Mesendoderm (in vitro differentiated cells): Measurements from ENCODE around the gene UGT1A1.

Experiments
- DNase-seq: peaks from one replicate; pipeline ENCODE4 v3.0.0; 2013
- H2AK5ac ChIP-seq: 2 replicates; pipeline ENCODE4 v1.6.1; 2013; ENCODE audit warnings: low read length, inconsistent platforms
- H2BK120ac ChIP-seq: 2 replicates; pipeline ENCODE4 v1.6.1; 2013; ENCODE audit warnings: low read depth, mild to moderate bottlenecking, low read length, moderate library complexity, mixed read lengths
- H2BK15ac ChIP-seq: replicated peaks from 2 replicates; pipeline ENCODE4 v1.6.1; 2013; ENCODE audit warnings: low read depth, mild to moderate bottlenecking, moderate library complexity
- H2BK5ac ChIP-seq: 2 replicates; pipeline ENCODE4 v1.6.1; 2013; ENCODE audit warnings: low read length, inconsistent platforms
- H3K18ac ChIP-seq: 2 replicates; pipeline ENCODE4 v1.6.1; 2013; ENCODE audit warnings: mild to moderate bottlenecking, low read length, mixed read lengths
- H3K23ac ChIP-seq: one replicate; pipeline ENCODE4 v1.6.1; 2013; ENCODE audit warnings: low read length
- H3K27ac ChIP-seq: 2 replicates; pipeline ENCODE4 v1.5.1; 2013; ENCODE audit warnings: low read depth, mild to moderate bottlenecking, inconsistent platforms, low read length, moderate library complexity
- H3K27me3 ChIP-seq: 2 replicates; pipeline ENCODE4 v1.6.1; 2013; ENCODE audit warnings: low read length, control low read depth, mild to moderate bottlenecking, inconsistent platforms; ENCODE audit not compliant: insufficient read depth, poor library complexity
- H3K36me3 ChIP-seq: 2 replicates; pipeline ENCODE4 v1.6.1; 2013; ENCODE audit warnings: low read length, inconsistent platforms; ENCODE audit not compliant: control insufficient read depth, insufficient read depth
- H3K4ac ChIP-seq: one replicate; pipeline ENCODE4 v1.6.1; 2013; ENCODE audit warnings: low read depth, mild to moderate bottlenecking, low read length, moderate library complexity
- H3K4me1 ChIP-seq: 2 replicates; pipeline ENCODE4 v1.6.1; 2013; ENCODE audit warnings: low read depth, low read length, inconsistent platforms; ENCODE audit not compliant: control insufficient read depth
- H3K4me2 ChIP-seq: 2 replicates; pipeline ENCODE4 v1.6.1; 2013; ENCODE audit warnings: low read length
- H3K4me3 ChIP-seq: 2 replicates; pipeline ENCODE4 v1.5.1; 2013; ENCODE audit warnings: mild to moderate bottlenecking, low read length
- H3K56ac ChIP-seq: one replicate; pipeline ENCODE4 v1.6.1; 2013; ENCODE audit warnings: low read length
- H3K79me1 ChIP-seq: 2 replicates; pipeline ENCODE4 v1.6.1; 2013; ENCODE audit warnings: low read length, inconsistent platforms
- H3K79me2 ChIP-seq: 2 replicates; pipeline ENCODE4 v1.6.1; 2013; ENCODE audit warnings: mild to moderate bottlenecking, low read length; ENCODE audit not compliant: control insufficient read depth, insufficient read depth
- H3K9ac ChIP-seq: 2 replicates; pipeline ENCODE4 v1.6.1; 2013; ENCODE audit warnings: low read length, inconsistent platforms
- H4K5ac ChIP-seq: one replicate; pipeline ENCODE4 v1.6.1; 2013; ENCODE audit warnings: low read length
- H4K8ac ChIP-seq: one replicate; pipeline ENCODE4 v1.6.1; 2013; ENCODE audit warnings: low read depth, mild to moderate bottlenecking, control low read depth, low read length, moderate library complexity
- WGBS: extraction: QIAGEN DNeasy Blood & Tissue Kit; methylation state at CpG from one replicate; pipeline ENCODE4 v1.1.7; 2013; ENCODE audit warnings: low lambda C conversion rate, missing lambda C conversion rate; ENCODE audit not compliant: insufficient coverage; ENCODE audit errors: extremely low coverage; 5-methylcytosine and 5-hydroxymethylcytosine counted together

Gene UGT1A1

DNA sequence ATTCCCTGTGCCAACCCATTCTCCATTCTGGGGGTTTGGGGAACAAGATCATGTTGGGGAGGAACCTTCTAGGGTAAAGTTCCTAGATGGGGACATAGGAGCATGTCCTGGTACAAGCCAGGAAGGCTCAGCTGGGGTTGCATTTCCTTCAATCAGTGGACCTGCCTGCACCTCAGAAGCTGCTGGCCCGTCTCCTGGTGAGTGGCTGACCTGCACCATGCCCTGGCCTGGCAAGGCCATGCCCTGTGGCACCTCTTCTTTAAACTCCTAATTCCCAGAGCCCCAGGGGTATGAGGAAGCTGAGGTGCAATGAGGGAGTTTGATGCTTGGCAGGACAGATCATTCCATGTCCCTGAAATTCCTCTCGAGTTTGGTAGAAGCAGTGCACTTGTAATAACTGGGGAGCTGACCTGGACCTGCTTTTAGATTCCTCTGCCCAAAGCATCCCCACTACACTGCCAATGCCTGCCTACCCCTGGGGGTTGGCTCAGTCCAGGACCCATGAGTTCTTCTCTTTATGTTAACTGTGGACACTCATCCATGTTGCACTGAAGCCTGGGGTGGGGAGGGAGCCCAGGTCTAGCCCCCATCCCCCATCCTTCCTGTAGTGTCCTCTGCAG is 43.3 kb downstream of the UGT1A1 start:
- no peak overlapping the region for H3K4ac ChIP-seq
- H3K4me2 ChIP-seq: no peak overlapping the region
- H4K5ac ChIP-seq: no peak overlapping the region
- H3K23ac ChIP-seq: no peak overlapping the region
- no peak overlapping the region for H3K56ac ChIP-seq
- no peaks in the 10 kb centered on the region for H3K79me1 ChIP-seq
- no peaks in the 10 kb centered on the region for H3K4me1 ChIP-seq
- H3K18ac ChIP-seq: no peak overlapping the region
- H2BK5ac ChIP-seq: no peak overlapping the region
- DNase-seq: no peak
- no peaks in the 10 kb centered on the region for H3K79me2 ChIP-seq
- no peak overlapping the region for H3K4me3 ChIP-seq
- H2BK120ac ChIP-seq: no peak overlapping the region
- no peak overlapping the region for H3K9ac ChIP-seq
- H2BK15ac ChIP-seq: no peak overlapping the region
- H4K8ac ChIP-seq: no peak overlapping the region
- no peak overlapping the region for H3K27ac ChIP-seq
- H2AK5ac ChIP-seq: no peak overlapping the region
- H3K36me3 ChIP-seq: no peaks in the 10 kb centered on the region
- no CpG with 5 or more reads among the region's 2 CpGs for WGBS
- H3K27me3 ChIP-seq: no peaks in the 10 kb centered on the region

DNA sequence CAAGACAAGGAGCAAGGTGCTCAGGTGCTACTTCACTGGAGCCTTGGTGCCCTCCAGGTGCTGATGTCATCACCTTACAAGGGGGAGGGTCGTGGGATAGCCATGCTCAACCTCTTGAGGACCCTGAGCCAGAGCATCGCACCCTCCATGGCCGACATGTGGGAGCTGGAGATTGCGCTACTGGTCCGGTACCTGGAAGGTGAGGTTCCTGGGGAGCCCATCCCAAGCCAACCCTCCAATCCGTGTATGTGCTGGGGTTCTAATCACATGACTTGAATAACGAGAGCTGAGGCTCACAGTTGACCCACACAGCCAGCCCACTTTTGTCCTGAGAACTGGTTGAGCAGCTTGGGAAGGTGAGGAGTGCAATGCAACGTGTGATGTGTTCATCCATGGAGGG is 43.9 kb downstream of the UGT1A1 start:
- Histone ChIP-seq H3K4me1 (no peaks in the 10 kb centered on the region), H3K79me1 (no peaks in the 10 kb centered on the region), H2BK15ac (no peak overlapping the region), H3K27me3 (no peaks in the 10 kb centered on the region), H3K9ac (no peak overlapping the region), H3K79me2 (no peaks in the 10 kb centered on the region), H3K4me2 (no peak overlapping the region), H4K8ac (no peak overlapping the region), H2BK5ac (no peak overlapping the region), H3K4me3 (no peak overlapping the region), H3K4ac (no peak overlapping the region), H3K36me3 (no peaks in the 10 kb centered on the region), H2BK120ac (no peak overlapping the region), H2AK5ac (no peak overlapping the region), H4K5ac (no peak overlapping the region), H3K56ac (no peak overlapping the region), H3K18ac (no peak overlapping the region), H3K27ac (no peak overlapping the region), H3K23ac (no peak overlapping the region)
- WGBS: no CpG with 5 or more reads among the region's 8 CpGs
- DNase-seq: no peak

DNA sequence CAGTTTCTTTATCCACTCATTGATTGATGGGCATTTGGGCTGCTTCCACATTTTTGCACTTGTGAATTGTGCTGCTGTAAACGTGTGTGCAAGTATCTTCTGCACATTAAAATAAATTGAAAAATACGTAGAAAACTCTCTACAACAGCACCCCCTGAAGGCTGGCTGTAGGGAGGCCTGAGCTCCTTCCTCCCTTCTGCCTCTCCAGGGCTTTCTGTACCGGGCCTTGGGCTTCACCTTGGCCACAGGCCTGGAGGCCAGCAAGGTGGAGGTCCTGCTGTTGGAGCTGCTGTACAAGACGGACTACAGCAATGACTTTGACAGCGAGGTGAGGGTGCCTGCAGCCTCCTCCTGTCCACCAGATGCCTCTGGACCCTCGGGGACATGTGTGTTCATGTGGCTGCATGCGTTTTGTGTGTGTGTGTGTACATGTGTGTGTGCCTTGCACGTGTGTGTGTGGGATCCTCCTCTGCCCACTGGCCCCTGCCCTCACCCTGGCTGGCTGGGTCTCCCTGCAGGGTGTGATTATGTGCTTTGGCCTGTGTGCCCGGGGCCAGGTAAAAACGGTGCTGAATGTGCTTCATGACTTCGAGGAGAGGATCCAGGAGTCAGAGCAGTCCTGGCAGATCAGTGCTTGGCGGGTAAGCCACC is 47.3 kb downstream of the UGT1A1 start:
- Histone ChIP-seq H4K8ac (no peak overlapping the region), H2BK120ac (no peak overlapping the region), H3K4me2 (no peak overlapping the region), H3K4ac (no peak overlapping the region), H2BK5ac (no peak overlapping the region), H2BK15ac (no peak overlapping the region), H3K9ac (no peak overlapping the region), H3K18ac (no peak overlapping the region), H3K79me2 (no peaks in the 10 kb centered on the region), H3K56ac (no peak overlapping the region), H3K79me1 (no peaks in the 10 kb centered on the region), H3K27ac (no peak overlapping the region), H3K4me3 (no peak overlapping the region), H3K36me3 (no peaks in the 10 kb centered on the region), H3K27me3 (no peaks in the 10 kb centered on the region), H2AK5ac (no peak overlapping the region), H3K23ac (no peak overlapping the region), H4K5ac (no peak overlapping the region), H3K4me1 (no peaks in the 10 kb centered on the region)
- DNase-seq: no peak
- no CpG with 5 or more reads among the region's 12 CpGs for WGBS

DNA sequence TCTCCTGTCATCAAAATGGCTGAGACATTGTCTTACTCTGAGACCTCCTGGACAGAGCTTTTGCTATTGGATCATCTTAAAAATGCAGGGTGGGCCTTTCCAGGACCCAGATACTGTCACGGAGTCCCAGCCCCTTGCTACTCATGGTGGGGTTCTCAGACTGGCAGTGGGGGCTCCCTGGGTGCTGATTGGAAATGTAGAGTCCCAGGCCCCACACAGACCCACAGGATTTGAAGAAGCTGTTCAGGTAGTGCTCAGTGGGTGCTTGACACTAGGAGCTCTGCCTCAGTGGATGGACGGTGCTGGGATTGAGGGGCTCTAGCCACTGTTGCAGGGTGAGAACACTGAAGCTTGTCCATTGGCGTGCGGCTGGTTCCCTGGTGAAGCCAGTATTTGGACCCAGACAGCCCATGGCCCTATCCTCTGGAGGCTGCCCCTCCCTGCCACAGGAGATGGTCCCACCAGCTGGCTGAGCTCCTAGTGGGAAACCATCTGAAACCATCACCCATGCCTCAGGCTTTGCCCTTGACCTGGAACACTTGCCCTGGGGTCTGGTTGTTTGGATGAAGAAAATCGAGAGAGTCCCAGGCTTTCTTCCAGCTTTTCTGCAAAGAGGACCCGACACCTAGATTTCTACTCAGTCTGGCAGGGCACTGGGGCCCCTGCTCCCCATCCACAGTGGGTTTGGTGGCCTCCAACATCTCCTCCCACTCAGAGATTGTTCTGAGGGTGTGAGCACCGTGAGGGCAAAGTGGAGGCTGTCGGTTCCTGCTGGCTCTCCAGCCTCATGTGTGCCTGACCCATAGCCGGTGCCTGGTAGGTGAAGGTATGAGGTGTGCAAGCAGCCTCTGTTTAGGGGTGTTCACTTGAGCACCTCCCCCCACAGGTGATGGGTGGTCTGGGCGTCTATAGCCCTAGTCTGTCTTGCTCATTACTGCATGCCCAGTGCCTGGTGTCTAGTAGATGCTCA is 48.2 kb downstream of the UGT1A1 start:
- H3K23ac ChIP-seq: no peak overlapping the region
- H2AK5ac ChIP-seq: no peak overlapping the region
- DNase-seq: no peak
- no peak overlapping the region for H3K18ac ChIP-seq
- no peak overlapping the region for H2BK120ac ChIP-seq
- no peak overlapping the region for H3K27ac ChIP-seq
- no CpG with 5 or more reads among the region's 10 CpGs for WGBS
- no peak overlapping the region for H3K4me2 ChIP-seq
- H3K9ac ChIP-seq: no peak overlapping the region
- H3K79me2 ChIP-seq: no peaks in the 10 kb centered on the region
- no peak overlapping the region for H3K56ac ChIP-seq
- no peaks in the 10 kb centered on the region for H3K36me3 ChIP-seq
- H2BK15ac ChIP-seq: no peak overlapping the region
- H3K4me1 ChIP-seq: no peaks in the 10 kb centered on the region
- no peaks in the 10 kb centered on the region for H3K27me3 ChIP-seq
- H4K8ac ChIP-seq: no peak overlapping the region
- H3K79me1 ChIP-seq: no peaks in the 10 kb centered on the region
- H4K5ac ChIP-seq: no peak overlapping the region
- H3K4me3 ChIP-seq: no peak overlapping the region
- H2BK5ac ChIP-seq: no peak overlapping the region
- H3K4ac ChIP-seq: no peak overlapping the region

DNA sequence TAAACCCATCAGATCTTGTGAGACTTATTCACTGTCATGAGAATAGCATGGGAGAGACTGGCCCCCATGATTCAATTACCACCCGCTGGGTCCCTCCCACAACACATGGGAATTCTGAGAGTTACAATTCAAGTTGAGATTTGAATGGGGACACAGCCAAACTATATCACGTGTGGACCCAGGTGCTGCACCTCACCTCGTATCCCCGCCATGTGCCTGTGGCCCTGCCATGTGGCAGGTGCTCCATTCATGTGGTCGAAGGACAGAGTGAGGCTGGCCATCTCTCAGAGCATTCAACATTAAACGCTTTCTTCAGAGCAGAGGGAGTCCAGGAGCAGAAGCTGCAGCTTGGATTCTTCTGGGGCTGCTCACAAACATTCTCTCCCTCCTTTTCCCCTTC is 50.3 kb downstream of the UGT1A1 start:
- DNase-seq: no peak
- no CpG with 5 or more reads among the region's 6 CpGs for WGBS
- H3K79me2 ChIP-seq: no peaks in the 10 kb centered on the region
- H2AK5ac ChIP-seq: no peak overlapping the region
- H3K23ac ChIP-seq: no peak overlapping the region
- no peaks in the 10 kb centered on the region for H3K36me3 ChIP-seq
- H3K4me3 ChIP-seq: no peak overlapping the region
- no peaks in the 10 kb centered on the region for H3K79me1 ChIP-seq
- no peak overlapping the region for H3K18ac ChIP-seq
- no peak overlapping the region for H2BK15ac ChIP-seq
- H4K5ac ChIP-seq: no peak overlapping the region
- H3K27me3 ChIP-seq: no peaks in the 10 kb centered on the region
- H3K4ac ChIP-seq: no peak overlapping the region
- no peaks in the 10 kb centered on the region for H3K4me1 ChIP-seq
- no peak overlapping the region for H3K56ac ChIP-seq
- H2BK120ac ChIP-seq: no peak overlapping the region
- H3K9ac ChIP-seq: no peak overlapping the region
- H2BK5ac ChIP-seq: no peak overlapping the region
- no peak overlapping the region for H4K8ac ChIP-seq
- no peak overlapping the region for H3K4me2 ChIP-seq
- no peak overlapping the region for H3K27ac ChIP-seq
